Immature natural killer cell (primary cell): Measurements from ENCODE around the gene IRF9. TPM values are rescaled to one million over a fixed set of nuclear protein-coding genes. Genes with fewer than 3 reads are reported as not detected.

Experiments used
- DNase-seq, 3 donors: peaks; one replicate each; pipeline ENCODE4 v3.0.0; 2022; ENCODE audit warnings: mixed read lengths in 1 of 3
- H3K27ac Mint-ChIP-seq, 6 donors: one replicate each; pipeline ENCODE4 v1.8.0; 2020; ENCODE audit warnings: mixed read lengths in 6 of 6, mild to moderate bottlenecking in 5 of 6, inconsistent platforms in 4 of 6, moderate library complexity in 3 of 6
- H3K27me3 Mint-ChIP-seq, 3 donors: one replicate each; pipeline ENCODE4 v1.8.0; 2020 to 2021; ENCODE audit warnings: low read depth in 3 of 3, mild to moderate bottlenecking in 3 of 3, mixed read lengths in 3 of 3, moderate library complexity in 3 of 3, inconsistent platforms in 1 of 3
- H3K36me3 Mint-ChIP-seq, 3 donors: one replicate each; pipeline ENCODE4 v1.8.0; 2020; ENCODE audit warnings: mixed read lengths in 3 of 3, inconsistent platforms in 2 of 3, mild to moderate bottlenecking in 2 of 3
- H3K4me1 Mint-ChIP-seq, 2 donors: one replicate each; pipeline ENCODE4 v1.8.0; 2020; ENCODE audit warnings: inconsistent platforms in 2 of 2, mild to moderate bottlenecking in 2 of 2, mixed read lengths in 2 of 2, moderate library complexity in 1 of 2
- H3K4me3 Mint-ChIP-seq, 5 donors: one replicate each; pipeline ENCODE4 v1.8.0; 2020; ENCODE audit warnings: mild to moderate bottlenecking in 5 of 5, mixed read lengths in 5 of 5, inconsistent platforms in 3 of 5, moderate library complexity in 3 of 5
- H3K9me3 Mint-ChIP-seq, 6 donors: one replicate each; pipeline ENCODE4 v1.8.0; 2020; ENCODE audit warnings: mild to moderate bottlenecking in 6 of 6, mixed read lengths in 6 of 6, inconsistent platforms in 4 of 6, moderate library complexity in 3 of 6
- polyA plus RNA-seq, 3 donors: library from polyadenylated mRNA; unstranded; fragments of 300-500 nt; fragmentation: Illumina TruSeq; gene quantifications; one replicate each; pipeline ENCODE4 v1.2.3, GENCODE V29; 2021

IRF9 gene
- polyA plus RNA-seq, 3 donors from 2014 or later: 48.8 to 123 (median 102) TPM

- no peak overlapping the region for H3K4me3 Mint-ChIP-seq
- peaks cover 3 to 22% (median 4%) of the 10 kb centered on the region in 3 donors for H3K36me3 Mint-ChIP-seq
Observed at GRCh38 chr14:24179294-24179960, 18.4 kb downstream of the IRF9 start.

GRCh38 chr14:24179961-24180796, 19.1 kb downstream of the IRF9 start:
- DNase-seq: no peak
- H3K27me3 Mint-ChIP-seq: peaks cover 6 to 9% (median 8%) of the 10 kb centered on the region in 3 donors
- H3K9me3 Mint-ChIP-seq: peaks cover 0 to under 1% (median 0%) of the 10 kb centered on the region in 6 donors
- H3K36me3 Mint-ChIP-seq: peaks cover 0 to 18% (median 3%) of the 10 kb centered on the region in 3 donors
- H3K4me1 Mint-ChIP-seq: no peaks in the 10 kb centered on the region
- no peak overlapping the region for H3K4me3 Mint-ChIP-seq
- peak overlapping the region in 4 of 6 donors; percentile 5 to 69 (median 46) for H3K27ac Mint-ChIP-seq

More at GRCh38 chr14:24179294-24179960, 18.4 kb downstream of the IRF9 start:
- DNase-seq: no peak
- Mint-ChIP-seq H3K27ac (peak overlapping the region in 3 of 6 donors; percentile 7 to 40 (median 37)), H3K27me3 (peaks cover 4 to 9% (median 5%) of the 10 kb centered on the region in 3 donors), H3K4me1 (no peaks in the 10 kb centered on the region), H3K9me3 (peaks cover 0 to 1% (median 0%) of the 10 kb centered on the region in 6 donors)

- no peak overlapping the region for H3K4me3 Mint-ChIP-seq
- no peak for DNase-seq
- H3K36me3 Mint-ChIP-seq: peaks cover 0 to 18% (median 3%) of the 10 kb centered on the region in 3 donors
- H3K4me1 Mint-ChIP-seq: peaks cover 0 to 1% of the 10 kb centered on the region in 2 donors
- no peaks in the 10 kb centered on the region for H3K9me3 Mint-ChIP-seq
- H3K27ac Mint-ChIP-seq: peak overlapping the region in 1 of 6 donors; percentile 46
- peaks cover 7 to 9% (median 8%) of the 10 kb centered on the region in 3 donors for H3K27me3 Mint-ChIP-seq
Observed at GRCh38 chr14:24181371-24182077, 20.5 kb downstream of the IRF9 start.

GRCh38 chr14:24182110-24182882, 21.2 kb downstream of the IRF9 start:
- Mint-ChIP-seq H3K9me3 (no peaks in the 10 kb centered on the region), H3K27me3 (peaks cover 6 to 8% (median 7%) of the 10 kb centered on the region in 3 donors), H3K4me1 (peaks cover 5 to 6% of the 10 kb centered on the region in 2 donors), H3K36me3 (peaks cover 0 to 18% (median 3%) of the 10 kb centered on the region in 3 donors), H3K4me3 (no peak overlapping the region), H3K27ac (peak overlapping the region in 5 of 6 donors; percentile 16 to 83 (median 53))
- no peak for DNase-seq

GRCh38 chr14:24183014-24183481, 22.0 kb downstream of the IRF9 start:
- no peaks in the 10 kb centered on the region for H3K9me3 Mint-ChIP-seq
- H3K27ac Mint-ChIP-seq: peak overlapping the region in 1 of 6 donors; percentile 67
- DNase-seq: no peak
- no peak overlapping the region for H3K4me3 Mint-ChIP-seq
- H3K27me3 Mint-ChIP-seq: peaks cover 6 to 11% (median 8%) of the 10 kb centered on the region in 3 donors
- peaks cover 13% of the 10 kb centered on the region in 2 donors for H3K4me1 Mint-ChIP-seq
- H3K36me3 Mint-ChIP-seq: peaks cover 0 to 18% (median 3%) of the 10 kb centered on the region in 3 donors

GRCh38 chr14:24184104-24184970, 23.3 kb downstream of the IRF9 start:
- Mint-ChIP-seq H3K27ac (no peak overlapping the region), H3K36me3 (peaks cover 0 to 14% (median 3%) of the 10 kb centered on the region in 3 donors), H3K4me3 (no peak overlapping the region), H3K9me3 (no peaks in the 10 kb centered on the region), H3K4me1 (peaks cover 25% of the 10 kb centered on the region in 2 donors), H3K27me3 (peaks cover 9 to 19% (median 11%) of the 10 kb centered on the region in 3 donors)
- DNase-seq: no peak

- Mint-ChIP-seq H3K9me3 (no peaks in the 10 kb centered on the region), H3K36me3 (peaks cover 0 to 10% (median 3%) of the 10 kb centered on the region in 3 donors), H3K4me1 (peaks cover 28% of the 10 kb centered on the region in 2 donors), H3K27ac (peak overlapping the region in 1 of 6 donors; percentile 34), H3K4me3 (no peak overlapping the region), H3K27me3 (peaks cover 9 to 19% (median 11%) of the 10 kb centered on the region in 3 donors)
- no peak for DNase-seq
Observed at GRCh38 chr14:24185026-24185425, 24.0 kb downstream of the IRF9 start.

GRCh38 chr14:24185741-24186140, 24.7 kb downstream of the IRF9 start:
- DNase-seq: no peak
- Mint-ChIP-seq H3K27ac (peak overlapping the region in 2 of 6 donors; percentile 16 to 36), H3K4me3 (no peak overlapping the region), H3K9me3 (no peaks in the 10 kb centered on the region), H3K27me3 (peaks cover 9 to 21% (median 11%) of the 10 kb centered on the region in 3 donors), H3K4me1 (peaks cover 28 to 29% of the 10 kb centered on the region in 2 donors), H3K36me3 (peaks cover 0 to 8% (median 3%) of the 10 kb centered on the region in 3 donors)

GRCh38 chr14:24186831-24187538, 25.9 kb downstream of the IRF9 start:
- H3K4me3 Mint-ChIP-seq: peak overlapping the region; percentile 57 to 90 (median 68)
- H3K4me1 Mint-ChIP-seq: peaks cover 28 to 29% of the 10 kb centered on the region in 2 donors
- H3K36me3 Mint-ChIP-seq: peaks cover 0 to 9% (median 3%) of the 10 kb centered on the region in 3 donors
- DNase-seq: no peak
- H3K9me3 Mint-ChIP-seq: no peaks in the 10 kb centered on the region
- H3K27me3 Mint-ChIP-seq: peaks cover 9 to 23% (median 11%) of the 10 kb centered on the region in 3 donors
- peak overlapping the region; percentile 68 to 95 (median 89) for H3K27ac Mint-ChIP-seq

- peak overlapping the region; percentile 85 to 98 (median 94) for H3K27ac Mint-ChIP-seq
Observed at GRCh38 chr14:24187539-24187915, 26.5 kb downstream of the IRF9 start.

GRCh38 chr14:24188251-24189058, 27.4 kb downstream of the IRF9 start, which contains the start of gene IPO4:
Gene IPO4, minus strand, starts transcription at chr14:24188816. Its CDS starts 29 bp downstream, at chr14:24188787.
- Mint-ChIP-seq H3K27ac (peak within 1 kb of the TSS; percentile 85 to 98 (median 94)), H3K36me3 (peaks cover 3 to 13% (median 8%) of the 10 kb centered on the region in 3 donors), H3K9me3 (no peaks in the 10 kb centered on the region), H3K27me3 (peaks cover 8 to 21% (median 11%) of the 10 kb centered on the region in 3 donors), H3K4me1 (peaks cover 35 to 38% of the 10 kb centered on the region in 2 donors), H3K4me3 (peak within 1 kb of the TSS; percentile 89 to 93 (median 91))
- DNase-seq: peak; percentile 94 to 96 (median 95)

More at GRCh38 chr14:24187539-24187915, 26.5 kb downstream of the IRF9 start:
- Mint-ChIP-seq H3K4me1 (peaks cover 31 to 32% of the 10 kb centered on the region in 2 donors), H3K27me3 (peaks cover 8 to 21% (median 11%) of the 10 kb centered on the region in 3 donors), H3K4me3 (peak overlapping the region; percentile 89 to 93 (median 91)), H3K36me3 (peaks cover 3 to 10% (median 4%) of the 10 kb centered on the region in 3 donors), H3K9me3 (no peaks in the 10 kb centered on the region)
- DNase-seq: peak in 2 of 3 donors; percentile 26 to 33
